GM12892 (cell line): ENCODE data around the gene B3GALT5.

Experiments
- POLR2A ChIP-seq: IDR thresholded peaks from 2 replicates; pipeline ENCODE4 v1.6.1; 2011; ENCODE audit warnings: low read depth, low read length, control low read depth
- POLR2AphosphoS5 ChIP-seq: IDR thresholded peaks from 2 replicates; pipeline ENCODE4 v1.6.1; 2011; ENCODE audit warnings: low read depth, low read length, control low read depth
- TAF1 ChIP-seq: IDR thresholded peaks from 2 replicates; pipeline ENCODE4 v1.6.1; 2011; ENCODE audit warnings: low read depth, mild to moderate bottlenecking, control low read depth, low read length, borderline replicate concordance

DNA sequence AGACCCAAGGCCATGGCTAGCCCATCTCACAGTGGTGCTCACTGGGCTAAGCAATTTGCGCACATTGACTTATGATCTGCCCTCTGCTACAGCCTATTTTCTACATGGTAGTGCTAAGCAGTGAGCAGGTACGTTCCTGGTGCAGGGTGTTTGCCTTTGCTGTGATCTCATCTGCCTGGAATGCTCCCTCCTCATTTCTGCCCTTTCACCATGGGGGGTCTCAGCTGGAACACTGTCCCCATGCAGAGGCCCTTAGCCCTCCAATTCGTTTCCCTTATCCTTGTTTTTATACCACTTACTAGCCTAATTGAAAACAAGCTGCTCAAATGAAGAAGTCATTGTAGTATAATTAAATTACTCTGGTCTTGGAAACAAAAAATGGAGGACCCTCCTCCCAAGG, 2.0 kb upstream of the B3GALT5 start:
- TF ChIP-seq POLR2AphosphoS5 (no peak), POLR2A (no peak), TAF1 (no peak)
